ENCODE results near the gene YRDC.

- no peak for TF ChIP-seq EZH2 (IDR thresholded peaks at IDR 0.05)
- no peak for TF ChIP-seq POLR2A (IDR thresholded peaks at IDR 0.05; ENCODE audit: borderline replicate concordance, extremely low read depth, insufficient read depth, insufficient read length)
- TF ChIP-seq YY1 (IDR thresholded peaks at IDR 0.05; ENCODE audit: extremely low read depth, insufficient replicate concordance, low read depth, low read length), result no peak
- no peak for TF ChIP-seq ZNF274 (IDR thresholded peaks at IDR 0.05; ENCODE audit: low read depth, low read length)
- no peak for TF ChIP-seq ZBTB33 (IDR thresholded peaks at IDR 0.05; ENCODE audit: extremely low read depth, insufficient replicate concordance, low read length)
- no peak for TF ChIP-seq CTCF (IDR thresholded peaks at IDR 0.05 in 2 of 3, conservative IDR thresholded peaks at IDR 0.05 in 1 of 3; ENCODE audit: borderline replicate concordance in 1 of 3, insufficient read depth in 1 of 3, low read depth in 2 of 3, low read length in 2 of 3)
- TF ChIP-seq REST (IDR thresholded peaks at IDR 0.05; ENCODE audit: low read depth), result no peak
- no peak for TF ChIP-seq POLR2AphosphoS5 (IDR thresholded peaks at IDR 0.05; ENCODE audit: low read depth, low read length)
- TF ChIP-seq RAD21 (IDR thresholded peaks at IDR 0.05; ENCODE audit: low read depth), result no peak
- no peak for TF ChIP-seq EGR1 (IDR thresholded peaks at IDR 0.05; ENCODE audit: low read depth)
- TF ChIP-seq TCF7L2 (IDR thresholded peaks at IDR 0.05; ENCODE audit: borderline replicate concordance, extremely low read depth, insufficient read depth, insufficient read length), result no peak
- TF ChIP-seq SP1 (IDR thresholded peaks at IDR 0.05; ENCODE audit: low read depth), result no peak
- TF ChIP-seq ZFX (IDR thresholded peaks at IDR 0.05), result no peak
- TF ChIP-seq SIN3A (IDR thresholded peaks at IDR 0.05; ENCODE audit: low read depth), result no peak
These were observed 46.4 kb upstream of the YRDC start for GRCh38 chr1:37854406-37854805.

Measured in HCT116 (cell line).